GM11168 (cell line): ENCODE data around the gene KDM4E.
"Not testable (repeated sequence)": the region's sequence is repeated elsewhere in the genome, so short reads cannot be mapped to it uniquely, and the experiment has no call there.

Experiments used
- in situ Hi-C: fragments of 300-500 bp; cut with MboI; formaldehyde crosslinking; loops from one replicate; pipeline ENCODE4 v1.12.0; 2022; ENCODE audit warnings: low sequenced_read_pairs; ENCODE audit not compliant: unreplicated experiment

KDM4E gene

DNA sequence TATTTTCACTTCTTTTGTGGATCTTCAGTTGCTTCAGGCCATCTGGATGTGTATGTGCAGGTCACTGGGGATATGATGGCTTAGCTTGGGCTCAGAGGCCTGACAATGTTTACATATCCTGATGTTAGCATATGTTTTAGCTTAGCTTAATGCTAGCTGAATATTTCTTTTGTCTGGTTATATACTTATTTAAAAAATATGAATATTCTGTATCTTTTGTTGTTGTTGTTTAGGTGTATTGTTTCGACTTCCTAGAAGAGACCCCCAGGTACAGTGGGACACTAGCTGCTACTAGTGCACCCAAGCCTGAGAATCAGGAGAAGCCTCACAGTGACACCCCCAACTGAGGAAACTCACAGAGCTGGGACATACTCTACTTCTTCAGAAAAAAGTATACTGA is at the start of gene KDM4E:
KDM4E (plus strand) TSS at position 301 of the 400 bp plus-strand sequence. CDS start 300 bp downstream, outside the sequence.
- in situ Hi-C loops = no loop called here

DNA sequence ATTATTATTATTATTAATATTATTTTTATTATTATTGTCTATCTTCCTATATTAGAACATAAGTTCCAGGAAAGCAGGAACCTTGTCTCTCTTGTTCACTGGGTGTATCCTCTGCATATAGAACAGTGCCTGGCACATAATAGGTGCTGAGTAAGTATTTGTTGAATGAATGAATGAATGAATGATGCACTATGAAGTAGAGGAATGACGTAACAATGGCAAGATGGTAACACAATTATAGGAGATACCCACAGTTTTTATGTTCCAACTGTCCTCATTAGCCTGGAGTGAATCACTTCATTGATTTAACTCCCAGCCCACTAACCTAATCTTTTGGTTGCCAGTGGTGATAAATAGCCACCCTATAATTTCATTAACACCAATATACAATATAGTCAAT is 49.5 kb upstream of the KDM4E start:
- in situ Hi-C loops = no loop called here

DNA sequence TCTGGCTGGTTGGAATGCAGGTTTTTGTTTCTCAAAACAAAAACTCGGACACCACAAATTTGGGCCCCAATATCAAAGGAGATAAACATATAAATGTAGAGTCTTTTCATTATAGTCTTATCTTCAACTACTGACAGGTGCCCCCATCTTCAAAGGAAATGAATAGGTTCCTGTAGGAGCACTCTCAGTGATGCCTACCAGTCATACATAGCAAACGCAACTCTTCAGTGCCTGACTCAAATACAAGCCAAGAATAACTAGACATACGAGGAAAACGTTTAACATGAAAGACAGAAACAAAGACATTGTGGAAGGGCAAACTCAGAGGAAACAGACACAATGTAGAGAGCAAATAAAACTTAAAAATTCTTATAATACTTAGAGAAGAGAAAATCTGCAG is 37.7 kb upstream of the KDM4E start:
- in situ Hi-C loops = no loop called here

GRCh38 chr11:94988748-94989147 is 36.3 kb upstream of the KDM4E start:
- in situ Hi-C loops = no loop called here

DNA sequence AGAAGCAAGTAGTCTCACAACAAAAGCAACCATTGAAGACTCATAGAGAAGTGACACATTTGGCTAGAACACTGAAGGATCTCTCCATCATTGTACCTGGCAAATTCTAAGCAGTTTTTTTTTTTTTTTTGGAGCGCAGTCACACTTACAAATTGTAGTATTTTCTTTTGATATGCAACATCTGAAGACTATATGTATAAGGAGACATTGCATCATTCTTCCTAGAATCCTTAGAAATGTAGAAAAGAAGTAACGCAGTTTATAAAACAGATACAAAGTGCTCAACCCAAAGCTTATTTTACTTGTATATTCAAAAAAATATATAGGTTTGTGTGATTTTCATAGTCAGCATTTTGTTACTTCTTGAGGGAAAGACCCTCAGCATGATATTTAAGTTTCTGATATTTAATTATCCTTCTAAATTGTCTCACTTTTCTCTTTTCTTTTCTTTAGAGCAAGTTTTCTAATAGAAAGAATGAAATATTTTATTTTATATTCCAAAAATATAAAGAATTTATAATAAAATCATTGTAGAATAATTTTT is 31.6 kb upstream of the KDM4E start:
- in situ Hi-C loops = no loop called here

DNA sequence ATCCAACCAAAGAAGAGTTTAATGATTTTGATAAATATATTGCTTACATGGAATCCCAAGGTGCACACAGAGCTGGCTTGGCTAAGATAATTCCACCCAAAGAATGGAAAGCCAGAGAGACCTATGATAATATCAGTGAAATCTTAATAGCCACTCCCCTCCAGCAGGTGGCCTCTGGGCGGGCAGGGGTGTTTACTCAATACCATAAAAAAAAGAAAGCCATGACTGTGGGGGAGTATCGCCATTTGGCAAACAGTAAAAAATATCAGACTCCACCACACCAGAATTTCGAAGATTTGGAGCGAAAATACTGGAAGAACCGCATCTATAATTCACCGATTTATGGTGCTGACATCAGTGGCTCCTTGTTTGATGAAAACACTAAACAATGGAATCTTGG is 27.6 kb upstream of the KDM4E start:
- in situ Hi-C loops = no loop called here

DNA sequence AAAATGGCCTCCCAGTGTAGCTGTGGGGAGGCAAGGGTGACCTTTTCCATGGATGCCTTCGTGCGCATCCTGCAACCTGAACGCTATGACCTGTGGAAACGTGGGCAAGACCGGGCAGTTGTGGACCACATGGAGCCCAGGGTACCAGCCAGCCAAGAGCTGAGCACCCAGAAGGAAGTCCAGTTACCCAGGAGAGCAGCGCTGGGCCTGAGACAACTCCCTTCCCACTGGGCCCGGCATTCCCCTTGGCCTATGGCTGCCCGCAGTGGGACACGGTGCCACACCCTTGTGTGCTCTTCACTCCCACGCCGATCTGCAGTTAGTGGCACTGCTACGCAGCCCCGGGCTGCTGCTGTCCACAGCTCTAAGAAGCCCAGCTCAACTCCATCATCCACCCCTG is 26.8 kb upstream of the KDM4E start:
- in situ Hi-C loops = no loop called here

GRCh38 chr11:95003716-95004115 is 21.3 kb upstream of the KDM4E start:
- in situ Hi-C loops = no loop called here

- in situ Hi-C loops = no loop called here
Observed at GRCh38 chr11:95005642-95006041, 19.4 kb upstream of the KDM4E start.

- in situ Hi-C loops = no loop called here
Observed at GRCh38 chr11:95011376-95011775, 13.7 kb upstream of the KDM4E start.

DNA sequence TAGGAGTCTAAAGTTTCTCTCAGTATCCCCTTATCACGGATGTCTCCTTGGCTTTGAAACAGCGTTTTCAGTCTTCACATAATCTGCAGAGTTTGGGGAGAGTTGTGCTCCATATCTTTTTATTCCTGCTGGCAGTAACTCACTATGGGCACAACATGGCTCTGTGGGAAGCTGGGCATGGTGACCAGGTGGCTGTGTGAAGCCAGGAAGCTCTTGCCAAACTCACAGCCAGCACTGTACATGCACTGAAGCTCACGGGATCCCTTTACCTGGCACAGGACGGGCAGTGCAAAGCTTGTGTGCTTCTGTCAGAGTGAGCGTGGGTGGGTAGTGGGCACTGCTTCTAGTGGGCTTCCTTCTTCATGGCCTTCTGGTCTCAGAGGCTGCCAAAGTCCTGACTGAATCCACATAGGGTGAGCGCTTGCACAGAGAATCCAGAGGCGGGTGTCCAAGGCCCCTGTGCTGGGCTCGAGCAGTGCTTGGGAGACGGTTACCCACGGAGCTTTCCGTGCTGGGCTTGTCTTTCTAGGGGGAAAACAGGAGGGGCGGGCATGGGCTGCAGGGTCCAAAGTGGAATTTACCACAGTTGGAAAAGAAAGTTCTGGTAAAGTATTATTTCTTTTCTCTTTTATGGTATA is 10.8 kb upstream of the KDM4E start:
- in situ Hi-C loops = no loop called here

DNA sequence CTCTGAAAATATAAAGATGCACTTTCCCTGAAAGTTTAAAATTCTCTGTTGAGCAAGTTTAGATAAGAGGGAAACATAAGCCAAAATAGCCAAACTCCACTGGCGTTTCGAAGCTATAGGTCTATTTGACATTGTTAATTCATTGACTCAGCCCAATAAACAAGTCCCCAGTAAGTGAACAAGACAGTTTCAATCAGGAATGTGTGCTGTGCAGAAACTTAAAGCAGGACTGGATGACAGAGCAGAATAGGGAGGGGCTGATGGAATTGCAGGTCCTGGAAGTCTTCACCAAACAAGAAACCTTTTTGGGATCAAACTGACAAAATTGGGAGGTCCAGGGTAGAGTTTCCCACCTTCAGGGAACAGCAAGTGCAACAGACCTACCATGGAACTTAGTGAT is 8.9 kb upstream of the KDM4E start:
- in situ Hi-C loops = no loop called here

- in situ Hi-C loops = not testable (repeated sequence)
Observed at GRCh38 chr11:95021468-95021867, 3.6 kb upstream of the KDM4E start.

- in situ Hi-C loops = not testable (repeated sequence)
Observed at GRCh38 chr11:95025594-95025993, 536 bp downstream of the KDM4E start.

DNA sequence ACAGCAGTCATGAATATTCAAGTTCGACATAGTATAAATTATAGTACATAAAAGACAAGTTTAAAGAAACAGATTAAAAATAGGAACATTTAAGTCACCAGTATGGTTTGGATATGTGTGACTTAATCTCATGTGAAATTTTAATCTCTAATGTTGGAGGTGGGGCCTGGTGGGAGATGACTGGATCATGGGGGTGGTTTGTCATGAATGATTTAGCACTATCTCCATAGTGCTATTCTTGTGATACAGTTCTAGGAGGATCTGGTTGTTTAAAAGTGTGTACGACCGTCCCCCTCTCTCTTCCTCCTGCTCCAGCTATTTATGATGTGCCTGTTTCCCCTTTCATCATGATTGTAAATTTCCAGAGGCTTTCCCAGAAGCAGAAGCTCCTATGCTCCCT is 3.3 kb downstream of the KDM4E start:
- in situ Hi-C loops = no loop called here

GRCh38 chr11:95033051-95033450 is 8.0 kb downstream of the KDM4E start:
- in situ Hi-C loops = no loop called here

DNA sequence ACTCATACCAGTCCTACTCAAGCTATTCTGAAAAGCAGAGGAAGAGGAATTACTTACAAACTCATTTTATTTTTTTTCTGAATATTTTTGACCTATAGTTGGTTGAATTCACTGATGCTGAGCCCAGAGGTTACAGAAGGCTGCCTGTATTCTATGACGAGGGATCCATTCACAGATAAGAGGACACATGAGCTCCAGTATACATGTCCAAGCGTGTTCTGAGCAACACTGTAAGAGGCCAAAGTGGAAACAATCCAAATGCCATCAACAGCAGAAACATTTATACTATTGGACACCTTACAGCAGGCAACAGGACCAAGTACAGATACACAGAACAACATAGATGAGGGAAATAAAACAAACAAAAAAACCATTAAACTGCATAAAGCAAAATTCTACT is 10.3 kb downstream of the KDM4E start:
- in situ Hi-C loops = no loop called here

GRCh38 chr11:95037356-95038035 is 12.4 kb downstream of the KDM4E start:
- in situ Hi-C loops = not testable (repeated sequence)

- in situ Hi-C loops = no loop called here
Observed at GRCh38 chr11:95042239-95042638, 17.2 kb downstream of the KDM4E start.

DNA sequence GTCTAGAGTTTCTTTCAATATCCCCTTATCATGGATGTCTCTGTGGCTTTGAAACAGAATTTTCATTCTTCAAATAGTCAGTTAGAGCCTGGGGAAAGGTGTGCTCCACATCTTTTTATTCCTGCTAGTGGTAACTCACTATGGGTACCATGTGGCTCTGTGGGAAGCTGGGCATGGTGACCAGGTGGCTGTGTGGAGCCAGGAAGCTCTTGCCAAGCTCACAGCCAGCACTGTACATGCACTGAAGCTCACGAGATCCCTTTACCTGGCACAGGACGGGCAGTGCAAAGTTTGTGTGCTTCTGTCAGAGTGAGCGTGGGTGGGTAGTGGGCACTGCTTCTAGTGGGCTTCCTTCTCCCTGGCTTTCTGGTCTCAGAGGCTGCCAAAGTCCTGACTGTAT is 17.8 kb downstream of the KDM4E start:
- in situ Hi-C loops = no loop called here

DNA sequence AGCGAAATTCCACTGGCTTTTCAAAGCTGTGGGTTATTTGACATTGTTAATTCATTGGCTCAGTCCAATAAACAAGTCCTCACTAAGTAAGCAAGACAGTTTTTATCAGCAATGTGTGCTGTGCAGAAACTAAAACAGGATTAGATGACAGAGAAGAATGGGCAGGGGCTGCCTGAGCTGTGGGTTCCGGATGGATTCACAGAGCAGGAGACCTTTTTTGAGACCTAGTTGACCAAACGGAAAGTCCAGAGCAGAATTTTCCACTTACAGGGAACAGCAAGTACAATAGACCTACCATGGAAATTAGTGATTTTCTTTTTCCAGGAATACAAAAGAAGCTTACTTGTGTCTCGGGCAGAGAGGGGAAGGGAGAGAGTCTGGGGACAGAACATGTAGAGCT is 19.0 kb downstream of the KDM4E start:
- in situ Hi-C loops = no loop called here

DNA sequence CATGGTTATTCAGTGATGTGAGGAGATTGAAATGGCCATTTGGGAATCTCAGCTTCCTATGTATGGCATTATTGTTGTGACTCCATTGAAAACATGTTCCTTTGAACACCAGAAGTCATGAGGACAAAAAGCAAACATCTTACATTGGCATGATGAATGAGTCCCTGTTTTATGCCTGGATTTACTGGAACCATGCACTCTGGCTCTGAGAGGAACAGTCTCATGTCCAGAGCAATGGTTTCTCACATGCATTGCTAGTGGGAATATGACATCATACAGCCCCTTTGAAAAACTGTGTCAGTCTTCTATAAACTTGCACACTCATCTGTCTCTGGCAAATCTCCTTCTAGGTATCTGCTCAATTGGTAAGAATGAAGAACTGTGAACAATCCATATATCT is 20.8 kb downstream of the KDM4E start:
- in situ Hi-C loops = no loop called here
